Endodermal cell (in vitro differentiated cells): Measurements from ENCODE around the gene CAMK2D. TPM values are rescaled to one million over a fixed set of nuclear protein-coding genes. Genes with fewer than 3 reads are reported as not detected.
"Not testable (repeated sequence)": the region's sequence is repeated elsewhere in the genome, so short reads cannot be mapped to it uniquely, and the experiment has no call there.

ENCODE experiments used
- DNase-seq: peaks from one replicate; pipeline ENCODE4 v3.0.0-alpha.2; 2017
- H3K27ac ChIP-seq: 2 replicates; pipeline ENCODE4 v1.5.1; 2013; ENCODE audit warnings: mild to moderate bottlenecking, low read depth, low read length, moderate library complexity
- H3K27me3 ChIP-seq: 2 replicates; pipeline ENCODE4 v1.6.1; 2013; ENCODE audit warnings: mild to moderate bottlenecking, low read length, moderate library complexity; ENCODE audit not compliant: insufficient read depth, control insufficient read depth, poor library complexity, severe bottlenecking
- H3K36me3 ChIP-seq: 2 replicates; pipeline ENCODE4 v1.7.0; 2013; ENCODE audit warnings: mild to moderate bottlenecking, low read length, moderate library complexity; ENCODE audit not compliant: control insufficient read depth, insufficient read depth
- H3K4me1 ChIP-seq: one replicate; pipeline ENCODE4 v1.7.0; 2013; ENCODE audit warnings: low read length; ENCODE audit not compliant: control insufficient read depth, insufficient read depth
- H3K4me3 ChIP-seq: 2 replicates; pipeline ENCODE4 v1.5.1; 2013; ENCODE audit warnings: mild to moderate bottlenecking, low read length, moderate library complexity
- H3K9ac ChIP-seq: 2 replicates; pipeline ENCODE4 v1.6.1; 2013; ENCODE audit warnings: mild to moderate bottlenecking, low read length, moderate library complexity; ENCODE audit not compliant: poor library complexity, severe bottlenecking; ENCODE audit errors: extremely low read depth
- H3K9me3 ChIP-seq: 2 replicates; pipeline ENCODE4 v1.6.1; 2013; ENCODE audit warnings: mild to moderate bottlenecking, low read length, moderate library complexity; ENCODE audit not compliant: control insufficient read depth
- H3K27ac Mint-ChIP-seq: 2 replicates; pipeline ENCODE4 v1.8.0; 2020; ENCODE audit warnings: mixed read lengths
- H3K27me3 Mint-ChIP-seq: 2 replicates; pipeline ENCODE4 v1.8.0; 2021; ENCODE audit warnings: mild to moderate bottlenecking, mixed read lengths; ENCODE audit not compliant: insufficient read depth
- H3K36me3 Mint-ChIP-seq: 2 replicates; pipeline ENCODE4 v1.8.0; 2020; ENCODE audit warnings: low read depth, mixed read lengths
- H3K4me1 Mint-ChIP-seq: 2 replicates; pipeline ENCODE4 v1.8.0; 2020; ENCODE audit warnings: mixed read lengths
- H3K4me3 Mint-ChIP-seq: 2 replicates; pipeline ENCODE4 v1.8.0; 2020; ENCODE audit warnings: mild to moderate bottlenecking, moderate library complexity, mixed read lengths
- H3K9me3 Mint-ChIP-seq: 2 replicates; pipeline ENCODE4 v1.8.0; 2020; ENCODE audit warnings: mild to moderate bottlenecking, mixed read lengths
- WGBS, 2 experiments: methylation state at CpG; one replicate each; pipeline versions ENCODE4 v1.1.5 to v1.1.7; 2013; ENCODE audit warnings: missing lambda C conversion rate in 2 of 2, mixed read lengths in 1 of 2; ENCODE audit not compliant: insufficient coverage in 1 of 2, insufficient read length in 1 of 2; 5-methylcytosine and 5-hydroxymethylcytosine counted together
- total RNA-seq, 2 donors: library from RNA; stranded (reverse); fragmentation: NEBNext Ultra II Directional in 1 of 2; extraction: Animal tissue kit (Norgen Biotek cat#: 25700) in 1 of 2; gene quantifications; 2 replicates in 1 of 2; 3 replicates in 1 of 2; pipeline ENCODE4 v1.2.1, GENCODE V29; 2021
- TF ChIP-seq, protein P1 (sequence below): fragments of 200-600 bp; sonication (generic); conservative IDR thresholded peaks from 2 replicates; pipeline ENCODE4 v1.5.0; 2021; ENCODE audit warnings: antibody characterized with exemption, mild to moderate bottlenecking

Gene CAMK2D
- total RNA-seq, 2 donors from 2014 or later: 91.1 to 120 TPM

DNA sequence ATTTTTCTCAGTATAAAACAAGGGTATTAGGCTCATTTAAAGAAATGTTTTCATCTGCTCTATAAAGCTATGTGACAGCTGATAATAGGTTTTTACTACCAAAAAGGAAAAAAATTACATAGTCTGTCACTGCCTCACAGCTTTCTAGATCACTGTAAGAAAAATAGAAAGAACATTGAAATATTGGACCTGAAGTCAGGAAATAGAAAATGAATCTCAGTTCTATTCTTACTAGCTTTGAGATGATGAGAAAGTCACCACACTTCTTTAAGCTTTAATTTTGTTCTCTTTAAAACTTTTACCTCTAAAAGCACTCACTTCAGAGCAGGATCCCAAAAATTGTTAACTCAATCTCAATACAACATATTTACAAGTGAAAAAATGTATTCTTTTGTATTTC, 45.3 kb upstream of the CAMK2D start:
- Histone ChIP-seq H3K27ac (no peak overlapping the region), H3K36me3 (no peaks in the 10 kb centered on the region), H3K4me3 (no peak overlapping the region), H3K9me3 (peaks cover 9% of the 10 kb centered on the region), H3K4me1 (no peaks in the 10 kb centered on the region), H3K27me3 (no peaks in the 10 kb centered on the region), H3K9ac (no peak overlapping the region)
- no peak for DNase-seq
- Mint-ChIP-seq H3K4me1 (no peaks in the 10 kb centered on the region), H3K27ac (no peak overlapping the region), H3K4me3 (no peak overlapping the region), H3K9me3 (no peaks in the 10 kb centered on the region), H3K36me3 (no peaks in the 10 kb centered on the region), H3K27me3 (no peaks in the 10 kb centered on the region)
- TF ChIP-seq, protein P1, sequence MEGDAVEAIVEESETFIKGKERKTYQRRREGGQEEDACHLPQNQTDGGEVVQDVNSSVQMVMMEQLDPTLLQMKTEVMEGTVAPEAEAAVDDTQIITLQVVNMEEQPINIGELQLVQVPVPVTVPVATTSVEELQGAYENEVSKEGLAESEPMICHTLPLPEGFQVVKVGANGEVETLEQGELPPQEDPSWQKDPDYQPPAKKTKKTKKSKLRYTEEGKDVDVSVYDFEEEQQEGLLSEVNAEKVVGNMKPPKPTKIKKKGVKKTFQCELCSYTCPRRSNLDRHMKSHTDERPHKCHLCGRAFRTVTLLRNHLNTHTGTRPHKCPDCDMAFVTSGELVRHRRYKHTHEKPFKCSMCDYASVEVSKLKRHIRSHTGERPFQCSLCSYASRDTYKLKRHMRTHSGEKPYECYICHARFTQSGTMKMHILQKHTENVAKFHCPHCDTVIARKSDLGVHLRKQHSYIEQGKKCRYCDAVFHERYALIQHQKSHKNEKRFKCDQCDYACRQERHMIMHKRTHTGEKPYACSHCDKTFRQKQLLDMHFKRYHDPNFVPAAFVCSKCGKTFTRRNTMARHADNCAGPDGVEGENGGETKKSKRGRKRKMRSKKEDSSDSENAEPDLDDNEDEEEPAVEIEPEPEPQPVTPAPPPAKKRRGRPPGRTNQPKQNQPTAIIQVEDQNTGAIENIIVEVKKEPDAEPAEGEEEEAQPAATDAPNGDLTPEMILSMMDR: no peak

- H3K27ac Mint-ChIP-seq: no peak overlapping the region
- H3K9me3 Mint-ChIP-seq: peaks cover 11% of the 10 kb centered on the region
- no peak overlapping the region for H3K9ac ChIP-seq
- H3K36me3 Mint-ChIP-seq: no peaks in the 10 kb centered on the region
- H3K4me1 Mint-ChIP-seq: no peaks in the 10 kb centered on the region
- H3K4me3 Mint-ChIP-seq: no peak overlapping the region
- TF ChIP-seq, protein P1: no peak
- no peaks in the 10 kb centered on the region for H3K27me3 Mint-ChIP-seq
- no peak overlapping the region for H3K27ac ChIP-seq
- H3K36me3 ChIP-seq: no peaks in the 10 kb centered on the region
- H3K9me3 ChIP-seq: peaks cover 15% of the 10 kb centered on the region
- no peaks in the 10 kb centered on the region for H3K4me1 ChIP-seq
- DNase-seq: no peak
- H3K4me3 ChIP-seq: no peak overlapping the region
- H3K27me3 ChIP-seq: no peaks in the 10 kb centered on the region
Measured at GRCh38 chr4:113801882-113802281, 40.3 kb upstream of the CAMK2D start.

- H3K36me3 ChIP-seq, H3K4me1 Mint-ChIP-seq, H3K4me3 Mint-ChIP-seq, H3K36me3 Mint-ChIP-seq, H3K4me3 ChIP-seq, H3K9ac ChIP-seq, H3K27me3 ChIP-seq, H3K27ac Mint-ChIP-seq, H3K4me1 ChIP-seq, H3K27me3 Mint-ChIP-seq, DNase-seq, H3K27ac ChIP-seq: not testable (repeated sequence)
- peaks cover 30% of the 10 kb centered on the region for H3K9me3 ChIP-seq
- peaks cover 34% of the 10 kb centered on the region for H3K9me3 Mint-ChIP-seq
- WGBS, 2 experiments: 92% methylated on average over 17 to 24 of the region's 24 CpGs
Measured at GRCh38 chr4:113796381-113796780, 34.8 kb upstream of the CAMK2D start.

DNA sequence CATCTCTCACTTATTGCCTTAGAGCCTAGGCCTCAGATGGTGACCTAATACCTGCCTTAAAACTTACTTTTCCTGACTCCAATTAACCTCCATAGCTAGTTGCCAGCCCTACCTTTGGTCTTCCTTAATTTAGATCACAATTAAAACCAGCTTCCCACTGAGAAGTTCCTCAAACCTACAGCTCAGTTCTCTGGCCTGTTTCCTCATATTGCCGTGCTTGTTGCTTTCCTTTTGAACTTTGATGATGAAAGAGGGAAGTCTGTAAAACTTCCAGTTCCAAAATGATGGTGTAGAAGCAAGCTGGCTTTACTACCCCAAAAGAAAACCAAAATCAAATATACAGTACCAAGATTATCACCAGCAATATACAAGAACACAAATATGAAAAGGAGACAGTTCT, 28.9 kb upstream of the CAMK2D start:
- TF ChIP-seq, protein P1: no peak
- H3K4me3 Mint-ChIP-seq: no peak overlapping the region

More for the DNA sequence above, 28.9 kb upstream of the CAMK2D start:
- Histone ChIP-seq H3K4me3 (no peak overlapping the region), H3K27ac (no peak overlapping the region), H3K4me1 (no peaks in the 10 kb centered on the region), H3K36me3 (no peaks in the 10 kb centered on the region), H3K9me3 (peaks cover 21% of the 10 kb centered on the region), H3K27me3 (no peaks in the 10 kb centered on the region), H3K9ac (no peak overlapping the region)
- 100% methylated on average over 1 of the region's 1 CpG; no CpG with 5 or more reads in 1 of the 2 experiments for WGBS, 2 experiments
- no peak for DNase-seq
- H3K9me3 Mint-ChIP-seq: peaks cover 10% of the 10 kb centered on the region
- H3K27ac Mint-ChIP-seq: no peak overlapping the region
- no peaks in the 10 kb centered on the region for H3K27me3 Mint-ChIP-seq
- peaks cover 4% of the 10 kb centered on the region for H3K36me3 Mint-ChIP-seq
- no peaks in the 10 kb centered on the region for H3K4me1 Mint-ChIP-seq
